ENCODE measurements around the gene FBXW12.

FBXW12 gene

DNA sequence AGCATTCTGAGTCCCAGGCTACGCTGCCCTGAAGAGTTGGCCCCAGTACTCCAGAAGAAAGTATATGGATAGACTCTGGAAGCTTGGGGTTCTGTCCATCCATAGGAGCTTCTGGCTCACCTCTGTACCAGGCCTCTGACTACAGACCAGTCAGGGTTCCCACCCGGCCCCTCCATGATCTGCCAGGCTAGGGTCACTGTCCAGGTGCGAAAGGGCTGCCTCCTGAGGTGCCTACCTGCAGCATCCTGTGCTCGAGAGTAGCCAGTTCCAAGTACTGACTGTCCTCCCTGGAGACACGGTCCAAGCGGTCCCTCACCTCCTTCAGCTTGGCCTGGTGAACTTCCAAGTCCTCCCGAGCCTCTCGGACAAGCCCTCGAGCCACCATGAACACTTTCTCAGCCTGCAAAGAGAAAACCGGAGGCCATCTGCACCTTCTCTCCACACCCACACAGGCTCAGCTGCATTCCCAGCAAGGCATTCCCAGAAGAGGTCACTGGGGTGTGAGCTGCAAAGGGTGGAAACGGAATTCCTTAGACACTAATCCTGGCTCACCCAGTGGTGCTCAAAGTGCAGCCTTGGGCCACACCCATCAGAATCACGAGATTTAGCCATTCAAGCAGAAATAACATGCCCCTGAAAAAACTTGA is 61.6 kb downstream of the FBXW12 start:
- ChIA-PET POLR2A (no interaction called here), CTCF (interaction anchor here (0.8 to 17.0 kb wide), 14 partner anchors 9 to 246 kb away, joined by 3 to 948 read pairs (median 6); partner anchors contain the start of genes ATRIP and CDC25A)
- DNase-seq (ENCODE audit: low read depth, low spot score): no peak
- no peak overlapping the region for H3K4me3 ChIP-seq (ENCODE audit: low read depth, low read length)
- TF ChIP-seq, protein P1, sequence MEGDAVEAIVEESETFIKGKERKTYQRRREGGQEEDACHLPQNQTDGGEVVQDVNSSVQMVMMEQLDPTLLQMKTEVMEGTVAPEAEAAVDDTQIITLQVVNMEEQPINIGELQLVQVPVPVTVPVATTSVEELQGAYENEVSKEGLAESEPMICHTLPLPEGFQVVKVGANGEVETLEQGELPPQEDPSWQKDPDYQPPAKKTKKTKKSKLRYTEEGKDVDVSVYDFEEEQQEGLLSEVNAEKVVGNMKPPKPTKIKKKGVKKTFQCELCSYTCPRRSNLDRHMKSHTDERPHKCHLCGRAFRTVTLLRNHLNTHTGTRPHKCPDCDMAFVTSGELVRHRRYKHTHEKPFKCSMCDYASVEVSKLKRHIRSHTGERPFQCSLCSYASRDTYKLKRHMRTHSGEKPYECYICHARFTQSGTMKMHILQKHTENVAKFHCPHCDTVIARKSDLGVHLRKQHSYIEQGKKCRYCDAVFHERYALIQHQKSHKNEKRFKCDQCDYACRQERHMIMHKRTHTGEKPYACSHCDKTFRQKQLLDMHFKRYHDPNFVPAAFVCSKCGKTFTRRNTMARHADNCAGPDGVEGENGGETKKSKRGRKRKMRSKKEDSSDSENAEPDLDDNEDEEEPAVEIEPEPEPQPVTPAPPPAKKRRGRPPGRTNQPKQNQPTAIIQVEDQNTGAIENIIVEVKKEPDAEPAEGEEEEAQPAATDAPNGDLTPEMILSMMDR (IDR thresholded peaks at IDR 0.05; ENCODE audit: insufficient read depth, low read length, missing control alignments): no peak

DNA sequence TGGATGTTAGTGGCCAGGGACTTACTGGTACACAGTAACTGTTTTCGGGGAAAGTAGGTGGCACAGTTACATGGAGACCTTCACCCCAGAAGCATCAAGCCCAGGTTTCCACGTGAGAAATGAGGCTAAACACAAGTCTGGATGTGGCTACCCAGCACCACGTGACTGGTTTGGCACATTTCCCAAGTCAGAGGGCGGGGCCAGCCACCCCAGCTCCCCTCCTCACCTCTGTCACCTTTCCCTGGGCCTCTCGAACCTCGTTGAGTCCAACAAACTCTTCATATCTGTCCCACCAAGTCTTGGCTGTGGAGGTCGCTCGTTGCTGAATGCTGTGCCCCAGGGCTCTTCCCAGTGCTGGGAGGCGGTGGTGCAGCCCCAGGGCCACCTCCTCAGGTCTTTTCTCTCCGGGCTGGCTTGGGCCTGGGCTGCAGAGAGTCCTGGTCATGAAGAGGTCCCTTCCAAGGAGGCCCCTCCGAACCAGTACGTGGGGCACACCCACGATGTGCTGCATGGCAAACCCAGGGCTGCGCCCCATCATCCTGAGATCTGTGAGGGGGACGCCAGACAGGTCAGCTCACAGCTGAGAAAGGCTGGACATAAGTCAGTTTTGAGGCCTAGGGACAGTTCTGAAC is 62.7 kb downstream of the FBXW12 start:
- H3K4me3 ChIP-seq (ENCODE audit: low read depth, low read length): no peak overlapping the region
- CTCF ChIA-PET: interaction anchor here (0.6 to 17.0 kb wide), 16 partner anchors 11 to 246 kb away, joined by 3 to 948 read pairs (median 20); partner anchors contain the start of genes ATRIP, CDC25A, SHISA5 and ZNF589
- POLR2A ChIA-PET: no interaction called here
- TF ChIP-seq, protein P1 (IDR thresholded peaks at IDR 0.05; ENCODE audit: insufficient read depth, low read length, missing control alignments): no peak
- no peak for DNase-seq (ENCODE audit: low read depth, low spot score)

DNA sequence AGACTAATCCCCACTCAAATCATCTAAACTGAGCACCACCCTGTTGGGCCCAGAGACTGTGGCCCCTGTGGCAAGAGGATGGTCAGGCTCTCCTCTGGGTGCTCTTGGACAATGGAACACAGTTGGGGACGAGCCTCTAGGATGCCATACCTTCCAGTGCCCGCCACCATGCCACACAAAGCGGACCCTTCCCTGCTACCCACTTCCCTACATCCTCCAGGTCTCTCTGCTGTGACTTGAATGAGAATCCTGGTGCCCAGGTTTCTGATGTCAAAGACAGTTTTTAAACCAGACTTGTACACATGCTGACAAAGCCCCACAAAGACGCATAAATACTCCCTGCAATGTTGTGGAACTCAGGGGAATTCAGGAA is 63.2 kb downstream of the FBXW12 start:
- ChIA-PET CTCF (interaction anchor here (0.7 to 17.0 kb wide), 48 partner anchors 9 to 284 kb away, joined by 3 to 948 read pairs (median 10); partner anchors contain the start of genes ATRIP, CDC25A, PFKFB4 and UCN2), POLR2A (no interaction called here)
- TF ChIP-seq, protein P1 (IDR thresholded peaks at IDR 0.05; ENCODE audit: insufficient read depth, low read length, missing control alignments): no peak
- DNase-seq (ENCODE audit: low read depth, low spot score): no peak
- H3K4me3 ChIP-seq (ENCODE audit: low read depth, low read length): no peak overlapping the region

DNA sequence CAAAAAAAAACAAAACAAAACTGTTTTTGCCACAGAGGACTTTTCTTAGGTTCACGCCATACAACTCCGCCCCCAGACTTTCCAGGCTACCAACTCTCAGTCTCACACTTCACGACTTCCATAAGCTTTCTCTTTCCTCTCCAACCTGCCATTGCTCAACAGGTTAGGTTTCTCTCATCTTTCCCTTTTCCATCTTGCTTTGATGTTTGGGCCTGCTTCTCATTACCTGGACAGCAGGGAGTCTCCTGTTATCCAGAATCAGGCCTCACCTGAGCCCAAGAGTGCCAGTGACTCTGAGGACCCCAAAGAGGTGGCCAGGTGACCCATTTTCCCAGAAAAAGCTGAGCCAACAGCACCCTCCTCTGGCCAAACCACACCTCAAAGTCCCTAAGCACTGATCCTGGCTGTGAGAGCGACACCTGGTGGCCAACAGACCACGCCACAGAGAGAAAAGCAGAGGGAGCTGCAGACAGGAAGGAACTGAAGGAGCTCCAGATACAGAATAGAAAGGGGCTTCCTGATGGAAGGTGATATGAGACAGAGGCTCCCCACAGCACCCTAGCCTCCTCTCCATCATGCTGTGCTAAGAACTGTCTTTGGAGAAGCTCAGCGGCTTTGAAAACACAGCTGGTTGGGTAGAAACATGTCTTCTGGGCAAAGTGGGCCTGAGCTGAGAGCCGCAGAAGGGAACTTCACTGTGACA is 63.9 kb downstream of the FBXW12 start:
- ChIA-PET POLR2A (interaction anchor here (1.0 to 1.5 kb wide), 3 partner anchors 11 to 74 kb away, joined by 3 to 10 read pairs (median 7); partner anchors contain the start of gene ATRIP), CTCF (interaction anchor here (0.6 to 17.0 kb wide), 85 partner anchors 10 to 304 kb away, joined by 3 to 948 read pairs (median 5); partner anchors contain the start of genes ATRIP, CDC25A, NCKIPSD and PFKFB4)
- no peak for DNase-seq (ENCODE audit: low read depth, low spot score)
- no peak overlapping the region for H3K4me3 ChIP-seq (ENCODE audit: low read depth, low read length)
- TF ChIP-seq, protein P1 (IDR thresholded peaks at IDR 0.05; ENCODE audit: insufficient read depth, low read length, missing control alignments): peak; percentile 99

DNA sequence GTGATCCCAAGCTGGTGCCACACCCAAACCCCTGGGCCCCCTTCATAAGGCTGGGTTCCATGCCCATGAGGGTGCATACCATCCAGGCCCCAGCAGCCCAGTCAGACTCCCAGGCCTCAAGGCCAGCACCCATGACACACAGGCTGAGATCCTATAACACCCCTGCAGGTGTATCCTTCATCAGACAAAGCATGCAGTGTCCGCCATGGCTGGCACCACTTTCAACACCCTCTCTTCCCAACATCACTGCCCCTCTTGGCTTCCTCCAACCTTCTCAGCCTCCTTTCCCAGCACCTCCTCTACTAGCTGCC is 64.4 kb downstream of the FBXW12 start:
- TF ChIP-seq, protein P1 (IDR thresholded peaks at IDR 0.05; ENCODE audit: insufficient read depth, low read length, missing control alignments): no peak
- no peak overlapping the region for H3K4me3 ChIP-seq (ENCODE audit: low read depth, low read length)
- ChIA-PET POLR2A (interaction anchor here (1.0 to 1.5 kb wide), 3 partner anchors 10 to 73 kb away, joined by 3 to 10 read pairs (median 7); partner anchors contain the start of gene ATRIP), CTCF (interaction anchor here (0.6 to 17.0 kb wide), 82 partner anchors 11 to 303 kb away, joined by 3 to 948 read pairs (median 6); partner anchors contain the start of genes ATRIP, CDC25A, NCKIPSD and PFKFB4)
- DNase-seq (ENCODE audit: low read depth, low spot score): no peak

Measured in AG04449 (cell line).